ENCODE measurements around the gene CHSY1. TPM values are rescaled to one million over a fixed set of nuclear protein-coding genes. Genes with fewer than 3 reads are reported as not detected.

Gene CHSY1
- total RNA-seq, 4 donors from 2014 or later: 8.8 to 19.3 (median 11.4) TPM

DNA sequence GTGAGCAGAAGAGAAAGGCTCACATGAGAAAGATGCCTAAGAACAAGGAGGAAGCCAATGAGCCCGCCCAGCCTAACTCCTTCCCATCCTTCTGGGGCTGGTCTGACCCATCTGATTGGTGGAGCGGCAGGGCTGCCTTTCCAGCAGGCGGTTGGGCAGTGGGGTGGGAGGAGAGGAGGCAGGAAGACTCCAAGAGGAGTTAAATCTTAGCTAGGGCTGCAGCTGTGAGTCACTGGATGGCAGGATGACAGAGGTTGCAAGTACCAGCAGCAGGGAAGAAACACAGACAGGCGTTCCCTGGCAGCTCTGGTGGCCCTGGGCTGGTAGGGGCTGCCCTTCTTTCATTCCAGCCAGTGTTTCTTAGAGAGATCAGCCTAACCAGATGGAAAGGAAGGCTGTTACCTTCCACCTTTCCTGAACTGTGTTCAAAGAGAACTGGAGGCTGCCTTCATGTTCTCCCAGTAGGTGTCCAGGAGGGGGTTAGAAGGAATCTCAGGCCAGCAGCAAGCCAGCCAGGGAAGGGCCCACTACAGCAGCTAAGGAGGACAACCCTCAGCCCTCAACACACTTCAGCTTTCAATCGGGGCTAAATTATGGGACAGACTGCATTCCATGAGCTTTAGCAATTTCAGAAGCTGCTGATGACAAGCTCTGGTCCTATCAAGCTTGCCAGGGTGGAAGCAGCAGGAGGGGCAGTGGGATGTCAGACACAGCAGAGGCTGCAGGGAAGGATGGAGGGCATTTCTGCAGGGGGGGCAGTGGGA is 50.3 kb downstream of the CHSY1 start:
- H3K9me3 ChIP-seq: no peaks in the 10 kb centered on the region
- TF ChIP-seq POLR2A (IDR thresholded peaks at IDR 0.05): peak in 1 of 4 donors; percentile 30
- TF ChIP-seq, protein P1, sequence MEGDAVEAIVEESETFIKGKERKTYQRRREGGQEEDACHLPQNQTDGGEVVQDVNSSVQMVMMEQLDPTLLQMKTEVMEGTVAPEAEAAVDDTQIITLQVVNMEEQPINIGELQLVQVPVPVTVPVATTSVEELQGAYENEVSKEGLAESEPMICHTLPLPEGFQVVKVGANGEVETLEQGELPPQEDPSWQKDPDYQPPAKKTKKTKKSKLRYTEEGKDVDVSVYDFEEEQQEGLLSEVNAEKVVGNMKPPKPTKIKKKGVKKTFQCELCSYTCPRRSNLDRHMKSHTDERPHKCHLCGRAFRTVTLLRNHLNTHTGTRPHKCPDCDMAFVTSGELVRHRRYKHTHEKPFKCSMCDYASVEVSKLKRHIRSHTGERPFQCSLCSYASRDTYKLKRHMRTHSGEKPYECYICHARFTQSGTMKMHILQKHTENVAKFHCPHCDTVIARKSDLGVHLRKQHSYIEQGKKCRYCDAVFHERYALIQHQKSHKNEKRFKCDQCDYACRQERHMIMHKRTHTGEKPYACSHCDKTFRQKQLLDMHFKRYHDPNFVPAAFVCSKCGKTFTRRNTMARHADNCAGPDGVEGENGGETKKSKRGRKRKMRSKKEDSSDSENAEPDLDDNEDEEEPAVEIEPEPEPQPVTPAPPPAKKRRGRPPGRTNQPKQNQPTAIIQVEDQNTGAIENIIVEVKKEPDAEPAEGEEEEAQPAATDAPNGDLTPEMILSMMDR (IDR thresholded peaks at IDR 0.05): no peak
- peaks cover 18 to 88% (median 49%) of the 10 kb centered on the region in 3 donors for H3K4me1 ChIP-seq
- intact Hi-C loops (cut with DNase I): no loop called here
- no peaks in the 10 kb centered on the region for H3K27me3 ChIP-seq
- peak overlapping the region in 1 of 4 donors; percentile 28 for H3K4me3 ChIP-seq
- 8 to 30% methylated on average over 2 to 4 of the region's 5 CpGs for WGBS, 2 donors
- no peaks in the 10 kb centered on the region for H3K36me3 ChIP-seq
- peak overlapping the region; percentile 28 to 86 (median 80) for H3K27ac ChIP-seq
- peak; percentile 22 for DNase-seq

DNA sequence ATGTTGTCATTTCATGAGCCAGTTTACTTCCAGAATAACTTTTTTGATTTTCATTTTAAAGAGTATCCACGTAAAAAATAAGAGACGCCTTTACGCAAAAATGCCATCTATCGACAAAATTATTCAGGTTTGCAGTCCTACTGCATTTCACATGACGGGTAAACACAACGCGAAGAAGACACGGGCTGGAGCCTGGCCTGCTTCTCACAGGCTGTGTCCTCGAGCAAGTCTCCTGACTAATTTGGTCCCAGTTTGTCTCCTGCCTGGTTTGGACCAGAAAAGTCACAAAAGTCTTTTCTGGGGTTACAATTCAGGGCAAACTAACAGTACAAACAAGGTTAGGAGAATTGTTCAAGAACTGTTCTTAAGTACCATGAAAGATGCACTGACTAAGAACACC is 51.7 kb downstream of the CHSY1 start:
- Histone ChIP-seq H3K9me3 (no peaks in the 10 kb centered on the region), H3K27me3 (no peaks in the 10 kb centered on the region), H3K4me3 (no peak overlapping the region), H3K36me3 (no peaks in the 10 kb centered on the region), H3K27ac (peak overlapping the region; percentile 13 to 86 (median 80)), H3K4me1 (peaks cover 18 to 78% (median 45%) of the 10 kb centered on the region in 3 donors)
- 72 to 77% methylated on average over 9 of the region's 9 CpGs for WGBS, 2 donors
- intact Hi-C loops (cut with DNase I): no loop called here
- TF ChIP-seq, protein P1 (IDR thresholded peaks at IDR 0.05): no peak
- TF ChIP-seq POLR2A (IDR thresholded peaks at IDR 0.05): no peak
- no peak for DNase-seq

DNA sequence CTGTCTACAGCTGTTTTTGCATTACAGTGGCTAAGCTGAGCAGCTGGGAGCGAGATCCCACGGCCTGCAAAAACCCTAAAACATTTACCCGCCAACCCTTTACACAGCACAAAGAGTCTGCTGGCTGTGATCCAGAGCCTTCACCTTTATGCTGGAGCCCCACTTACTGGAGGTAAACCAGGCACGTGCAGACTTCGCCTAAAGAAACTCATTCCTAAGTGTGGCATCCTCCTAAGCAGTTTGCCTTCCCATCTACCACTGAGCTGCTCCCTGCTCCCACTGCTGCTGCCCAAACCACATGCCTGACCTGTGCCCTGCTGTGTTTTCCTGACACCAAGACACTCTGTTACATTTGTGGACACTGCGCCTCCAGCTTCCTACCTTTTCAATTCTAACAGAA is 53.0 kb downstream of the CHSY1 start:
- WGBS, 2 donors: 66 to 79% methylated on average over 6 of the region's 6 CpGs
- Histone ChIP-seq H3K27me3 (no peaks in the 10 kb centered on the region), H3K9me3 (no peaks in the 10 kb centered on the region), H3K4me1 (peaks cover 23 to 78% (median 37%) of the 10 kb centered on the region in 3 donors), H3K36me3 (no peaks in the 10 kb centered on the region), H3K27ac (peak overlapping the region; percentile 3 to 86 (median 70)), H3K4me3 (no peak overlapping the region)
- TF ChIP-seq, protein P1 (IDR thresholded peaks at IDR 0.05): no peak
- TF ChIP-seq POLR2A (IDR thresholded peaks at IDR 0.05): no peak
- intact Hi-C loops (cut with DNase I): no loop called here
- DNase-seq: no peak

DNA sequence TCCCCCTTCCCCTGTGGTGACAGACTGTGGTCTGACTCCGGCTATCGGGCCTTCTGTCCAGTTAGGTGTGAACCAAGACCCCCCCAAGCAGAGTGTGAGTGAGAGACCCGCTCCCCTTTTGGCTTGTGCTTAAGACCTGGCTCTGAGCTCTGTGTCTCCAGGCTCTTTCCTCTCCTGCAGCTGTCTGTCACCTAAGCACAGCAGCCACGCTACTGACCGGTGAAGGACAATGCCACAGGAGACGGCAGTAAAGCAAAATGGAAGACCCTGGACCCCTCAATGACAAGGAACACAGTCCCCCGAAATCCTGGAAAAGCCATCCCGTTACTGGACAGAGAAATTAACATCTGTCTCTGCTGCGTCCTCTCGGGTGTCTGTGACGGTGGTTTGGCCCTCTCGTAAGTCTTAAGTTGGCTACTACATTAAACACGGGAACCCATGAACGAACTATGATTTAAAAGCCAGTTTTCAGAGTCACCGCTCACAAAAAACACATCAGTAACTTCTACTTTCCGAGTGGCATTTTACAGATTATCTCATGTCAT is 53.7 kb downstream of the CHSY1 start:
- no peak for DNase-seq
- intact Hi-C loops (cut with DNase I): no loop called here
- no peak for TF ChIP-seq POLR2A (IDR thresholded peaks at IDR 0.05)
- TF ChIP-seq, protein P1 (IDR thresholded peaks at IDR 0.05): no peak

DNA sequence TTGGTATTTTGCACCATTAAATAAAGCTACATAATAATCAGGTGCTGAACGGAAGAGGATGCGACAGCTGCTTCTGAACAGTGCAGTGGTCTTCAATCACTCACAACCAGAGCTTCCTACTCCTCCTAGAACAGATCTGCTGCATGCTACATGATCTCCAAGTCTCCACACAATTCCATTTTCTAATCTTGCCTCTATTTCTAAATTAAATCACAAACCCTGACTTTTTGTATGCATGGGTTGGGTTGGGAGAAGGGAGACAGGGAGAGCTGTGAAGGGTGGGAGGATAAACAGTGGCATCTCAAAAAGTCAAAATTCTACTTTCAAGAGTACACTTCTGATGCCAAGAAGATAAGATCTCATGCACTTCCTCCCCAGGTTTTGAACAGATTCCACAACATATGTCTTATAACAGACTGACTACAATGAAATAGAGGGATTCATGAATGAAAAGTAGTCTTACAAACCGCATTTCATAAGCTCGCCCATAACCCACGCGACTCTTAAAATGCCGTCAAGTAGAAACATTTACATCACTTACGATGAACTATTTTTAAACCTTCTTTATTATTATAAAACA is 57.2 kb downstream of the CHSY1 start:
- peaks cover 22 to 78% (median 33%) of the 10 kb centered on the region in 3 donors for H3K4me1 ChIP-seq
- peak overlapping the region in 2 of 4 donors; percentile 77 to 78 for H3K27ac ChIP-seq
- intact Hi-C loops (cut with DNase I): no loop called here

More for the DNA sequence above, 53.7 kb downstream of the CHSY1 start:
- Histone ChIP-seq H3K9me3 (no peaks in the 10 kb centered on the region), H3K27ac (peak overlapping the region in 3 of 4 donors; percentile 62 to 86 (median 79)), H3K27me3 (no peaks in the 10 kb centered on the region), H3K4me3 (no peak overlapping the region), H3K36me3 (no peaks in the 10 kb centered on the region), H3K4me1 (peaks cover 30 to 78% (median 42%) of the 10 kb centered on the region in 3 donors)
- WGBS, 2 donors: 89 to 93% methylated on average over 14 to 16 of the region's 16 CpGs

More for the DNA sequence above, 57.2 kb downstream of the CHSY1 start:
- Histone ChIP-seq H3K4me3 (no peak overlapping the region), H3K27me3 (no peaks in the 10 kb centered on the region), H3K36me3 (no peaks in the 10 kb centered on the region), H3K9me3 (no peaks in the 10 kb centered on the region)
- 76 to 82% methylated on average over 8 of the region's 8 CpGs for WGBS, 2 donors
- no peak for DNase-seq
- TF ChIP-seq POLR2A (IDR thresholded peaks at IDR 0.05): no peak
- TF ChIP-seq, protein P1 (IDR thresholded peaks at IDR 0.05): no peak
